Hepatocyte (in vitro differentiated cells): ENCODE data around the gene CORO2A.

Experiments used
- CTCF ChIP-seq: fragments of 200-600 bp; sonication (generic); IDR thresholded peaks from 2 replicates; pipeline ENCODE4 v1.5.1; 2016; ENCODE audit warnings: antibody characterized with exemption, mild to moderate bottlenecking; ENCODE audit not compliant: poor library complexity
- EZH2 ChIP-seq: fragments of 200-600 bp; sonication (generic); IDR thresholded peaks from 2 replicates; pipeline ENCODE4 v1.6.1; 2016; ENCODE audit warnings: antibody characterized with exemption, mild to moderate bottlenecking, borderline replicate concordance
- EZH2phosphoT487 ChIP-seq: fragments of 200-600 bp; sonication (generic); IDR thresholded peaks from one replicate; pipeline ENCODE4 v1.6.1; 2018; ENCODE audit warnings: antibody characterized with exemption, mild to moderate bottlenecking, low read depth, moderate library complexity; ENCODE audit not compliant: unreplicated experiment, severe bottlenecking

- TF ChIP-seq CTCF (no peak), EZH2 (no peak), EZH2phosphoT487 (no peak)
Observed at GRCh38 chr9:98094316-98094715, 98.1 kb downstream of the CORO2A start.
